Measurements from ENCODE around the gene SDK1.

- TF ChIP-seq YY1 (IDR thresholded peaks at IDR 0.05) (no peak), CTCF (IDR thresholded peaks at IDR 0.05; ENCODE audit: low read depth, low read length, missing input control) (no peak), RAD21 (IDR thresholded peaks at IDR 0.05) (no peak), ATF3 (IDR thresholded peaks at IDR 0.05) (no peak), MAX (IDR thresholded peaks at IDR 0.05) (no peak), HNF4A (conservative IDR thresholded peaks at IDR 0.05) (no peak), TAF1 (conservative IDR thresholded peaks at IDR 0.05) (no peak), ZBTB33 (IDR thresholded peaks at IDR 0.05) (no peak), EGR1 (IDR thresholded peaks at IDR 0.05; ENCODE audit: low read depth in 2 of 2) (no peak), GABPA (IDR thresholded peaks at IDR 0.05 in 1 of 2, conservative IDR thresholded peaks at IDR 0.05 in 1 of 2) (no peak), REST (IDR thresholded peaks at IDR 0.05) (no peak)
Measured at GRCh38 chr7:3564231-3564630, 263.2 kb downstream of the SDK1 start.

Data from liver (tissue), 3 donors.